Measurements from ENCODE around the gene CREBBP.

GRCh38 chr16:3816326-3816725, 64.2 kb downstream of the CREBBP start:
- TF ChIP-seq CTCF (conservative IDR thresholded peaks at IDR 0.05; ENCODE audit: low read depth in 2 of 2) = no peak
- no peak for TF ChIP-seq EZH2 (IDR thresholded peaks at IDR 0.05; ENCODE audit: low read depth, unreplicated experiment)
- TF ChIP-seq ZNF114 (CRISPR knock-in tag; IDR thresholded peaks at IDR 0.05) = no peak
- no peak for TF ChIP-seq JUNB (IDR thresholded peaks at IDR 0.05; ENCODE audit: unreplicated experiment)
- TF ChIP-seq REST (IDR thresholded peaks at IDR 0.05; ENCODE audit: unreplicated experiment) = no peak
- TF ChIP-seq POLR2AphosphoS5 (IDR thresholded peaks at IDR 0.05; ENCODE audit: low read depth) = no peak
- TF ChIP-seq EZH2phosphoT487 (IDR thresholded peaks at IDR 0.05; ENCODE audit: unreplicated experiment) = no peak
- no peak for TF ChIP-seq CREB1 (CRISPR knock-in tag; IDR thresholded peaks at IDR 0.05; ENCODE audit: low read depth)
